Aorta (tissue), 5 donors: ENCODE data around the gene CNEP1R1. TPM values are rescaled to one million over a fixed set of nuclear protein-coding genes. Genes with fewer than 3 reads are reported as not detected.

ENCODE experiments used
- ATAC-seq: fragments of 200-7000 bp; cut with Tn5 transposase; one replicate; pipeline ENCODE4 v1.9.1; 2022; ENCODE audit warnings: moderate library complexity; ENCODE audit not compliant: low FRiP score
- DNase-seq, 2 donors: peaks; one replicate each; pipeline ENCODE4 v3.0.0-alpha.2; 2020
- H3K27ac ChIP-seq, 2 donors: one replicate each; pipeline ENCODE4 v1.5.1; 2013; ENCODE audit warnings: low read length in 2 of 2, mild to moderate bottlenecking in 2 of 2, moderate library complexity in 2 of 2, control low read depth in 1 of 2, inconsistent platforms in 1 of 2, low read depth in 1 of 2
- H3K27me3 ChIP-seq, 2 donors: one replicate each; pipeline ENCODE4 v1.6.1; 2013; ENCODE audit warnings: control low read depth in 1 of 2, low read length in 1 of 2, mild to moderate bottlenecking in 1 of 2, moderate library complexity in 1 of 2; ENCODE audit not compliant: insufficient read depth in 2 of 2, control insufficient read depth in 1 of 2
- H3K36me3 ChIP-seq, 2 donors: one replicate each; pipeline ENCODE4 v1.6.1; 2013; ENCODE audit warnings: control low read depth in 1 of 2, low read length in 1 of 2, mild to moderate bottlenecking in 1 of 2; ENCODE audit not compliant: insufficient read depth in 2 of 2, control insufficient read depth in 1 of 2
- H3K4me1 ChIP-seq, 2 donors: one replicate each; pipeline ENCODE4 v1.6.1; 2013; ENCODE audit warnings: low read length in 2 of 2, control low read depth in 1 of 2, mild to moderate bottlenecking in 1 of 2, moderate library complexity in 1 of 2; ENCODE audit not compliant: insufficient read depth in 2 of 2, control insufficient read depth in 1 of 2
- H3K4me3 ChIP-seq, 2 donors: one replicate each; pipeline ENCODE4 v1.5.1; 2013; ENCODE audit warnings: low read length in 2 of 2, control low read depth in 1 of 2, mild to moderate bottlenecking in 1 of 2
- H3K9me3 ChIP-seq: one replicate; pipeline ENCODE4 v1.6.1; 2013; ENCODE audit warnings: mild to moderate bottlenecking, low read length; ENCODE audit not compliant: control insufficient read depth
- WGBS, 2 donors: extraction: QIAGEN DNeasy Blood & Tissue Kit; methylation state at CpG; one replicate each; pipeline ENCODE4 v1.1.7; 2013; 5-methylcytosine and 5-hydroxymethylcytosine counted together
- intact Hi-C, 2 donors: fragments of 100-400 bp; cut with DNase I; formaldehyde crosslinking; loops; one replicate each; pipeline versions ENCODE4 v1.14.2 to v1.15.0; 2022
- polyA plus RNA-seq, 2 donors: library from polyadenylated mRNA; stranded (reverse); fragments of 200-250 nt; gene quantifications; one replicate each; pipeline ENCODE4 v1.2.3, GENCODE V29; 2013
- total RNA-seq, 2 donors: library from RNA; stranded (reverse); fragmentation: NEBNext Ultra II Directional; extraction: Animal tissue kit (Norgen Biotek cat#: 25700); gene quantifications; one replicate each; pipeline ENCODE4 v1.2.1, GENCODE V29; 2021
- donor health status: healthy with polysubstance abuse.
- donor health status: Bipolar disorder and iron deficiency.
- donor health status: DM: no; HTN: no; CAD: no.
- donor health status: DM: no; HTN: no; CAD: no.
- donor health status: DM: yes; HTN: yes; CAD: no.

The CNEP1R1 gene
- total and polyA plus RNA-seq, 4 donors = 11.5 to 25.3 (median 20.2) TPM

DNA sequence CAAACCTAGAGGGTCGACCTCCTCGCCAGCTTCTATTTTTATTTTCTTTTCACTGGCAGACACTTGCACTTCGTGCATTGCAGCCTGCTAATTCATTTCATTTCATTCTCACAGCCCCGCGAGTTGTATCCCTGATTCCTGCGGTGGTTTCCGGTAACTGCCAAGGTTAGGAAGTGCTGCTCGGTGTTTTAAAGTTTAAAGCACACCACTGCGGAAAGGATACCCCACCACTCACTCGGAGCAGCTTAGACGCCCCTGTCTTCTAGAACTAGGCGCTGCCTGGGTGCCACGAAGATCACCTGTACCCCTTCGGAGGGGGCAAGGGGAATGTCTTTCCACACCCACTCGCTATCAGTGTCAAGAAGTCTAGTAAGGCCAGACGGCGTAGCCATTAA is 509 bp downstream of the CNEP1R1 start:
- WGBS, 2 donors = 0 to 1% methylated on average over 17 of the region's 17 CpGs
- intact Hi-C loops = loop anchor here (2.0 to 10.0 kb wide), 8 partner anchors 39 to 779 kb away; partner anchors contain the start of genes BRD7 (in 2 of the 2) and HEATR3 (in 1 of the 2)
- Histone ChIP-seq H3K27me3 (no peaks in the 10 kb centered on the region), H3K4me1 (no peaks in the 10 kb centered on the region), H3K4me3 (peak overlapping the region; percentile 71 to 92), H3K36me3 (no peaks in the 10 kb centered on the region), H3K9me3 (no peaks in the 10 kb centered on the region), H3K27ac (no peak overlapping the region)
- peak; percentile 28 for ATAC-seq
- no peak for DNase-seq

- WGBS, 2 donors = 96 to 98% methylated on average over 5 of the region's 5 CpGs
- ATAC-seq (no peak), DNase-seq (no peak)
- Histone ChIP-seq H3K4me1 (no peaks in the 10 kb centered on the region), H3K36me3 (peaks cover 0 to 2% of the 10 kb centered on the region in 2 donors), H3K27me3 (no peaks in the 10 kb centered on the region), H3K4me3 (no peak overlapping the region), H3K27ac (no peak overlapping the region), H3K9me3 (no peaks in the 10 kb centered on the region)
- intact Hi-C loops = loop anchor here (5.0 to 10.0 kb wide), 7 partner anchors 184 to 777 kb away; partner anchors contain the start of gene BRD7 (in 2 of the 2)
Observed at GRCh38 chr16:50027829-50028228, 2.8 kb downstream of the CNEP1R1 start.

DNA sequence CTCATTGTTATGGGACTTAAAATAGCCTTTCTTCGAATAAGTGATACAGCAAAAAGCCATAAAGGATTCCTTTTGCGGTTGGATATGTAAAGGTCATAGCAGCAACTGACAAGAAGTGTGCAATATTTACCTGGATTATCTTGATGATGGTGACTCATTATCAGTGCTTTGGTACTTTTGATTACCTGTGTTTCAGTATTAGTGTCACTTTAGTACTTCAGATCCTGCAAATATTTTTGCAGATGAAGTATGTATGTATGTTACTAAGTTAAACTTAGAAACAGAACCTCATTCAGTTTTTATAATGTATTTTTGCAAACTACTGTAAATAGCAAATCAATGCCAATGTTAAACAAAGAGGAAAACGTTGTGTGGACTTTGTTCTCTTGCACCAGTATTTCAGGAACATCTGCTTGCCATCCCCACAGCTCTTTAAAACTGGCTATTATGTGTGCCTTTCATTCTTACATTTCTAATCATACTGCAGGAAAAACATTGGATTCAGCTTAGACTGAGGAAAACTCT is 10.5 kb downstream of the CNEP1R1 start:
- no peaks in the 10 kb centered on the region for H3K4me1 ChIP-seq
- no peaks in the 10 kb centered on the region for H3K9me3 ChIP-seq
- intact Hi-C loops = no loop called here
- ATAC-seq = no peak
- H3K4me3 ChIP-seq = no peak overlapping the region
- H3K27me3 ChIP-seq = no peaks in the 10 kb centered on the region
- DNase-seq = no peak
- H3K27ac ChIP-seq = no peak overlapping the region
- 74 to 78% methylated on average over 3 of the region's 3 CpGs for WGBS, 2 donors
- peaks cover 0 to 5% of the 10 kb centered on the region in 2 donors for H3K36me3 ChIP-seq

- 92 to 95% methylated on average over 3 of the region's 3 CpGs for WGBS, 2 donors
Observed at GRCh38 chr16:50036426-50036825, 11.4 kb downstream of the CNEP1R1 start.

GRCh38 chr16:50037662-50038220 is 12.7 kb downstream of the CNEP1R1 start:
- no peaks in the 10 kb centered on the region for H3K27me3 ChIP-seq
- H3K27ac ChIP-seq = no peak overlapping the region
- intact Hi-C loops = no loop called here
- no peaks in the 10 kb centered on the region for H3K9me3 ChIP-seq
- no peak overlapping the region for H3K4me3 ChIP-seq
- peaks cover 0 to 3% of the 10 kb centered on the region in 2 donors for H3K36me3 ChIP-seq
- DNase-seq = no peak
- H3K4me1 ChIP-seq = no peaks in the 10 kb centered on the region
- ATAC-seq = no peak
- 34 to 36% methylated on average over 2 of the region's 2 CpGs for WGBS, 2 donors

More at GRCh38 chr16:50036426-50036825, 11.4 kb downstream of the CNEP1R1 start:
- intact Hi-C loops = no loop called here
- peaks cover 0 to 5% of the 10 kb centered on the region in 2 donors for H3K36me3 ChIP-seq
- no peak overlapping the region for H3K4me3 ChIP-seq
- no peaks in the 10 kb centered on the region for H3K27me3 ChIP-seq
- ATAC-seq = no peak
- no peaks in the 10 kb centered on the region for H3K4me1 ChIP-seq
- no peaks in the 10 kb centered on the region for H3K9me3 ChIP-seq
- no peak overlapping the region for H3K27ac ChIP-seq
- DNase-seq = no peak

- 76% methylated on average over 4 of the region's 4 CpGs for WGBS, 2 donors
- DNase-seq (no peak), ATAC-seq (no peak)
- no peaks in the 10 kb centered on the region for H3K4me1 ChIP-seq
- intact Hi-C loops = no loop called here
- no peaks in the 10 kb centered on the region for H3K27me3 ChIP-seq
- peaks cover 0 to 3% of the 10 kb centered on the region in 2 donors for H3K36me3 ChIP-seq
- H3K4me3 ChIP-seq = no peak overlapping the region
- H3K9me3 ChIP-seq = no peaks in the 10 kb centered on the region
- H3K27ac ChIP-seq = no peak overlapping the region
Observed at GRCh38 chr16:50038286-50038685, 13.3 kb downstream of the CNEP1R1 start.

DNA sequence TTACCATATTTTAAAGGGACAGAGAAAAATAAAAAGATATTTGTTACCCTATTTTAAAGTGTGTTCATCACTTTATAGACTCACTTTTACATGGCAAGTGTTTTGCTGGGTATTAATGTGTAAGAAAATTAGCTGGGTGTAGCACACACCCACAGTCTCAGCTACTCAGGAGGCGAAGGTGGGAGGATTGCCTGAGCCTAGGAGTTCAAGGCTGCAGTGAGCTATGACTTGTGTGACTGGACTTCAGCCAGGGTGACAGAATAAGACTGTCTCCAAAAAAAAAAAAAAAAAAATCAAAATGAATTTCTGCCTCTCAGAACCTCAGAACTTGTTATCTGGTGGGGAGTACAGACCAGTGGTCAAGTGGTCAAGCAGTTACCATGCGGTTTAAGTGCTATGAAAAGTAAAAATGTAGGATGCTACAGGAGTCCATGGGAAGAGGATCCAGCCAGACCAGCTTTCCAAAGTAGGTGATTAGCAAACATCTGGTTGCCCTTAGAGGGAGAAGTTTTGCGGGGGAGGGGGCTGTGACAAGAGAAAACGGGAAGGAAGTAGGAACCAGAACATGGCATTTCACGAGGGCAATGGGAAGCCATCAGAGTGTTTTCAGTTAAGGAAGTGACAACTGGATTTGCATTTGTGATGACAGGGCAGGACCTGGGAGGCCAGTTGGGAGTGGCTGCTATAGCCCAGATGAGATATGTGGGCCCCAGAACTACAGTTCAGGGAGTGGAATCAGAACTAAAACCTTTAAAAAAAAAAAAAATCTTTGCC is 13.9 kb downstream of the CNEP1R1 start:
- Histone ChIP-seq H3K9me3 (no peaks in the 10 kb centered on the region), H3K36me3 (peaks cover 0 to 3% of the 10 kb centered on the region in 2 donors), H3K27ac (no peak overlapping the region), H3K27me3 (no peaks in the 10 kb centered on the region), H3K4me3 (no peak overlapping the region), H3K4me1 (no peaks in the 10 kb centered on the region)
- peak in 1 of 2 donors; percentile 81 for DNase-seq
- intact Hi-C loops = no loop called here
- ATAC-seq = peak; percentile 64
- WGBS, 2 donors = 67 to 68% methylated on average over 5 of the region's 5 CpGs

GRCh38 chr16:50040018-50040417 is 15.0 kb downstream of the CNEP1R1 start:
- WGBS, 2 donors = 63 to 68% methylated on average over 8 of the region's 8 CpGs
- Histone ChIP-seq H3K27ac (no peak overlapping the region), H3K9me3 (no peaks in the 10 kb centered on the region), H3K4me3 (no peak overlapping the region), H3K36me3 (peaks cover 0 to 3% of the 10 kb centered on the region in 2 donors), H3K27me3 (no peaks in the 10 kb centered on the region), H3K4me1 (no peaks in the 10 kb centered on the region)
- intact Hi-C loops = no loop called here
- DNase-seq (no peak), ATAC-seq (no peak)
